Neural cell (in vitro differentiated cells): ENCODE measurements around the gene PALD1. TPM values are rescaled to one million over a fixed set of nuclear protein-coding genes. Genes with fewer than 3 reads are reported as not detected.

Experiments
- H2AFZ ChIP-seq: fragments of 200-600, 300-800 bp; sonication (generic), shearing (Covaris generic); 2 replicates; pipeline ENCODE4 v1.6.0; 2014; ENCODE audit warnings: low read depth, mild to moderate bottlenecking, antibody characterized with exemption, low read length, moderate library complexity
- H3F3A ChIP-seq: fragments of 200-600 bp; shearing (Covaris generic); 2 replicates; pipeline ENCODE4 v1.6.1; 2016; ENCODE audit warnings: mild to moderate bottlenecking, moderate library complexity, mixed read lengths, antibody characterized with exemption, low read length; ENCODE audit not compliant: insufficient read depth, poor library complexity, severe bottlenecking
- H3K27ac ChIP-seq: fragments of 200-600, 300-800 bp; sonication (generic), shearing (Covaris generic); 2 replicates; pipeline ENCODE4 v1.5.1; 2014; ENCODE audit warnings: mild to moderate bottlenecking, low read length, moderate library complexity
- H3K27me3 ChIP-seq: fragments of 300-800, 200-600 bp; sonication (generic), shearing (Covaris generic); 2 replicates; pipeline ENCODE4 v1.6.0; 2014; ENCODE audit warnings: mild to moderate bottlenecking, low read depth, low read length, moderate library complexity; ENCODE audit not compliant: insufficient read depth
- H3K36me3 ChIP-seq: fragments of 300-800, 200-600 bp; sonication (generic), shearing (Covaris generic); 2 replicates; pipeline ENCODE4 v1.5.1; 2014; ENCODE audit warnings: mild to moderate bottlenecking, antibody characterized with exemption, low read length, moderate library complexity; ENCODE audit not compliant: insufficient read depth
- H3K4me2 ChIP-seq: fragments of 300-800, 200-600 bp; sonication (generic), shearing (Covaris generic); 2 replicates; pipeline ENCODE4 v1.6.0; 2014; ENCODE audit warnings: mild to moderate bottlenecking, low read length
- H3K4me3 ChIP-seq: fragments of 300-800, 200-600 bp; sonication (generic), shearing (Covaris generic); 2 replicates; pipeline ENCODE4 v1.5.1; 2014; ENCODE audit warnings: mild to moderate bottlenecking, low read length, moderate library complexity
- H3K79me2 ChIP-seq: fragments of 200-600 bp; shearing (Covaris generic); replicated peaks from 2 replicates; pipeline ENCODE4 v1.6.0; 2014; ENCODE audit warnings: mild to moderate bottlenecking, low read length, moderate library complexity; ENCODE audit not compliant: insufficient read depth
- H3K9ac ChIP-seq: fragments of 300-800, 200-600 bp; sonication (generic), shearing (Covaris generic); 2 replicates; pipeline ENCODE4 v1.6.1; 2016; ENCODE audit warnings: mild to moderate bottlenecking, low read length, mixed read lengths
- H3K9me2 ChIP-seq: fragments of 200-600 bp; shearing (Covaris generic); 2 replicates; pipeline ENCODE4 v1.6.1; 2016; ENCODE audit warnings: mild to moderate bottlenecking, low read length, mixed read lengths; ENCODE audit not compliant: insufficient read depth
- H3K9me3 ChIP-seq: fragments of 200-600, 300-800 bp; sonication (generic), shearing (Covaris generic); 2 replicates; pipeline ENCODE4 v1.6.1; 2016; ENCODE audit warnings: mild to moderate bottlenecking, mixed run types, low read length, moderate library complexity, mixed read lengths
- H4K20me1 ChIP-seq: fragments of 200-600 bp; shearing (Covaris generic); 2 replicates; pipeline ENCODE4 v1.6.1; 2016; ENCODE audit warnings: mild to moderate bottlenecking, mixed run types; ENCODE audit not compliant: insufficient read depth
- CTCF ChIP-seq: fragments of 450-650 bp; IDR thresholded peaks from 2 replicates; pipeline ENCODE4 v1.5.1; 2014; ENCODE audit warnings: antibody characterized with exemption, mild to moderate bottlenecking, moderate library complexity; ENCODE audit not compliant: poor library complexity, severe bottlenecking
- EP300 ChIP-seq: fragments of 450-650 bp; conservative IDR thresholded peaks from 2 replicates; pipeline ENCODE4 v1.6.1; 2014; ENCODE audit warnings: antibody characterized with exemption, mild to moderate bottlenecking, moderate library complexity; ENCODE audit not compliant: poor library complexity, severe bottlenecking
- EZH2 ChIP-seq: fragments of 200-600, 300-800 bp; shearing (Covaris generic), sonication (generic); IDR thresholded peaks from 2 replicates; pipeline ENCODE4 v1.6.1; 2014; ENCODE audit warnings: antibody characterized with exemption, low read length, borderline replicate concordance, mild to moderate bottlenecking; ENCODE audit not compliant: insufficient read depth, poor library complexity, severe bottlenecking
- MXI1 ChIP-seq: fragments of 450-650 bp; conservative IDR thresholded peaks from 2 replicates; pipeline ENCODE4 v1.6.1; 2014; ENCODE audit warnings: antibody characterized with exemption, mild to moderate bottlenecking; ENCODE audit not compliant: poor library complexity, severe bottlenecking
- POLR2AphosphoS5 ChIP-seq: IDR thresholded peaks from 2 replicates; pipeline ENCODE4 v1.6.1; 2012
- RAD21 ChIP-seq: fragments of 450-650 bp; conservative IDR thresholded peaks from 2 replicates; pipeline ENCODE4 v1.6.1; 2014; ENCODE audit warnings: antibody characterized with exemption, mild to moderate bottlenecking, moderate library complexity
- REST ChIP-seq: IDR thresholded peaks from 2 replicates; pipeline ENCODE4 v1.6.1; 2012; ENCODE audit warnings: borderline replicate concordance
- SMC3 ChIP-seq: fragments of 450-650 bp; conservative IDR thresholded peaks from 2 replicates; pipeline ENCODE4 v1.6.1; 2014; ENCODE audit warnings: antibody characterized with exemption, mild to moderate bottlenecking, moderate library complexity; ENCODE audit not compliant: poor library complexity
- TAF1 ChIP-seq: IDR thresholded peaks from 2 replicates; pipeline ENCODE4 v1.6.1; 2012; ENCODE audit warnings: low read depth
- polyA plus RNA-seq: library from polyadenylated mRNA; depleted of rRNA; stranded (reverse); fragments of >200 nt; gene quantifications from 2 replicates; pipeline ENCODE4 v1.2.3, GENCODE V29; 2014

PALD1 gene
- polyA plus RNA-seq, 1 donor from 2014 or later, result 1.1 TPM

DNA sequence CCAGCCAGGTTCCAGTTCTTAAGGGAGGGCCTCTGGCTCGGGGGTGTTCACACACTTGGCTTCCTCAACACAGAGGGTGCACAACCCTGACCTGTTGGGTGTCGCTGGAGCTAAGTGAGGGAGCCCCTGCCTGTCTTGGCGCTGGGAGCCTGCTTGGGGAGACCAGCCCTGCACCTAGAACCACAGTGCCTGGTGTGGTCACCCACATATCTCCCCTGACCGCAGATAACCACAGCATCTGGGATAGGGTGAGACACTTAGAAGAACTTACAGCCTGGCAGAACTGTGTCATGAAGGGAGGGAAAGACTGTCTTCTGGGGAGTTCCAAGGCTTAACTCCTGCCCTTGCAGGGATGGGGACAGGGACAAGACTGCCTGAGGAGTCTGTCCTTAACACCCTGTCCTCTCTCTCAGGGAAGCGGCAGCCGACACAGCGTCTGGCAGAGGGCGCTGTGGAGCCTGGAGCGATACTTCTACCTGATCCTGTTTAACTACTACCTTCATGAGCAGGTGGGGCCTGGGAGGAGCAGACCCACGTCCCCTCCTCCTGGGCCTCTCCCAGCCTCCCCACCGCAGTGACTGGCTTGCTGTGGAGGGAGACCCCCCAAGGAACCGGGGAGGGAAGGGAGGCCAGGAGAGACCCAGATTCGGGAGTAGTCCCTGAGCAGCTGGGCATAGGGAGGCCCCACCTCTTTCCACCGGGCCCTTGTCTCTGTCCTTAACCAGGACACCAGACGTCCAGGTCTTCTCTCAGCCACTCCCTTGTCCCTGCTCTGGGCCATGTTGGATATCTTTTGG is 59.0 kb downstream of the PALD1 start:
- TF ChIP-seq RAD21 (no peak), MXI1 (no peak), TAF1 (no peak), POLR2AphosphoS5 (no peak), SMC3 (no peak), REST (no peak), CTCF (no peak), EP300 (no peak), EZH2 (no peak)
- H3K9me2 ChIP-seq, result no peaks in the 10 kb centered on the region
- no peaks in the 10 kb centered on the region for H3K27me3 ChIP-seq
- H3K27ac ChIP-seq, result no peak overlapping the region
- H3K4me3 ChIP-seq, result no peak overlapping the region
- H3K79me2 ChIP-seq, result no peaks in the 10 kb centered on the region
- no peak overlapping the region for H3K4me2 ChIP-seq
- H2AFZ ChIP-seq, result no peak overlapping the region
- no peaks in the 10 kb centered on the region for H3K36me3 ChIP-seq
- no peaks in the 10 kb centered on the region for H4K20me1 ChIP-seq
- H3F3A ChIP-seq, result no peaks in the 10 kb centered on the region
- H3K9me3 ChIP-seq, result no peaks in the 10 kb centered on the region
- H3K9ac ChIP-seq, result no peak overlapping the region

- TF ChIP-seq RAD21 (no peak), SMC3 (no peak), REST (no peak)
- H3K9me2 ChIP-seq, result no peaks in the 10 kb centered on the region
- H3K79me2 ChIP-seq, result no peaks in the 10 kb centered on the region
- no peaks in the 10 kb centered on the region for H3F3A ChIP-seq
- no peaks in the 10 kb centered on the region for H3K36me3 ChIP-seq
- H4K20me1 ChIP-seq, result no peaks in the 10 kb centered on the region
- H3K9ac ChIP-seq, result no peak overlapping the region
- H3K27me3 ChIP-seq, result no peaks in the 10 kb centered on the region
- H3K4me3 ChIP-seq, result no peak overlapping the region
- H2AFZ ChIP-seq, result no peak overlapping the region
- H3K4me2 ChIP-seq, result no peak overlapping the region
- no peak overlapping the region for H3K27ac ChIP-seq
- no peaks in the 10 kb centered on the region for H3K9me3 ChIP-seq
Observed at GRCh38 chr10:70538195-70538520, 59.6 kb downstream of the PALD1 start.
